ENCODE measurements around the gene DENND4A. TPM values are rescaled to one million over a fixed set of nuclear protein-coding genes. Genes with fewer than 3 reads are reported as not detected.
"Not testable (repeated sequence)": the region's sequence is repeated elsewhere in the genome, so short reads cannot be mapped to it uniquely, and the experiment has no call there.

DENND4A gene
- polyA plus RNA-seq, 2 of the 4 experiments (the other 2 are of a cell fraction): 5.6 to 16.8 TPM

- no peak for FAIRE-seq
- WGBS (ENCODE audit: missing lambda C conversion rate): 79% methylated on average over 5 of the region's 5 CpGs
- Histone ChIP-seq H3K4me3 (no peak overlapping the region), H3K4me2 (no peak overlapping the region), H3K9me3 (no peaks in the 10 kb centered on the region), H3K27ac (no peak overlapping the region), H3K4me1 (peaks cover 6% of the 10 kb centered on the region; the same call in 2 of the 3 replicates)
- POLR2A ChIA-PET: no interaction called here
- no peak for TF ChIP-seq FOXS1 (CRISPR knock-in tag; IDR thresholded peaks at IDR 0.05)
- TF ChIP-seq MAFK (IDR thresholded peaks at IDR 0.05; ENCODE audit: partially characterized antibody): no peak
- TF ChIP-seq, protein P1, sequence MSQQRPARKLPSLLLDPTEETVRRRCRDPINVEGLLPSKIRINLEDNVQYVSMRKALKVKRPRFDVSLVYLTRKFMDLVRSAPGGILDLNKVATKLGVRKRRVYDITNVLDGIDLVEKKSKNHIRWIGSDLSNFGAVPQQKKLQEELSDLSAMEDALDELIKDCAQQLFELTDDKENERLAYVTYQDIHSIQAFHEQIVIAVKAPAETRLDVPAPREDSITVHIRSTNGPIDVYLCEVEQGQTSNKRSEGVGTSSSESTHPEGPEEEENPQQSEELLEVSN (IDR thresholded peaks at IDR 0.05; ENCODE audit: borderline replicate concordance, low read depth): no peak
- TF ChIP-seq NFE2L2 (conservative IDR thresholded peaks at IDR 0.05; ENCODE audit: low read length): no peak
- no peak for TF ChIP-seq RCOR1 (IDR thresholded peaks at IDR 0.05; ENCODE audit: low read depth, low read length)
- TF ChIP-seq, protein P2, sequence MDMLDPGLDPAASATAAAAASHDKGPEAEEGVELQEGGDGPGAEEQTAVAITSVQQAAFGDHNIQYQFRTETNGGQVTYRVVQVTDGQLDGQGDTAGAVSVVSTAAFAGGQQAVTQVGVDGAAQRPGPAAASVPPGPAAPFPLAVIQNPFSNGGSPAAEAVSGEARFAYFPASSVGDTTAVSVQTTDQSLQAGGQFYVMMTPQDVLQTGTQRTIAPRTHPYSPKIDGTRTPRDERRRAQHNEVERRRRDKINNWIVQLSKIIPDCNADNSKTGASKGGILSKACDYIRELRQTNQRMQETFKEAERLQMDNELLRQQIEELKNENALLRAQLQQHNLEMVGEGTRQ (IDR thresholded peaks at IDR 0.05): no peak
- CTCF ChIA-PET: interaction anchor here (0.6 kb wide), 2 partner anchors 428 to 1175 kb away, joined by 3 read pairs; no protein-coding TSS in a partner anchor
- ATAC-seq: no peak
- no peak for DNase-seq (ENCODE audit: low read depth in 1 of 2, low spot score in 1 of 2)
Observed at GRCh38 chr15:65740148-65740547, 51.9 kb downstream of the DENND4A start.

DNA sequence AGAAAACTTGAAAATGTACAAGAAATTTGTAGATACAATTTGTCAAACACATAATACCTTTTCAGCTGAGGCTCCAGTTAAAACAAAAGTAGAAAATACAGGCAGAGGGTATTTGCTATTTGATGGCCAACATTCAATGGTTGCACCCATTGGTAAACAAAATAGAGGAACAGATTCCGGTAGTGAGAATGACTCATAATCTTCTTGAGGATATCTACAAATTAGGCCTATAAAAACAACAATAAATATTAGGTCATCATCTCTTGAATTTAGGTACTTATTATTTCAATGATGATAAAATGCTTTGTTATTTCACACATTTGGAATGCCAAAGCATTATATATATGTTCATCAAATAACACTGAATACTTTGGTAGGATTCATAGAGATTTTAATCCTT, 53.4 kb downstream of the DENND4A start:
- H3K27ac ChIP-seq: no peak overlapping the region
- WGBS (ENCODE audit: missing lambda C conversion rate): 14% methylated on average over 1 of the region's 1 CpG
- no peak for DNase-seq (ENCODE audit: low read depth in 1 of 2, low spot score in 1 of 2)
- H3K4me3 ChIP-seq: no peak overlapping the region
- ChIA-PET CTCF (no interaction called here), POLR2A (interaction anchor here (1.0 kb wide), 1 partner anchor 130 kb away, joined by 3 read pairs; the partner anchor contains the start of gene RAB11A)
- H3K4me1 ChIP-seq: peaks cover 6% of the 10 kb centered on the region; the same call in 2 of the 3 replicates
- peak; percentile 23 for FAIRE-seq
- no peaks in the 10 kb centered on the region for H3K9me3 ChIP-seq
- TF ChIP-seq FOSL2 (IDR thresholded peaks at IDR 0.05): no peak
- TF ChIP-seq FOSL2 (CRISPR knock-in tag; IDR thresholded peaks at IDR 0.05): peak; percentile 36
- TF ChIP-seq JUN (IDR thresholded peaks at IDR 0.05): no peak
- ATAC-seq: no peak
- H3K4me2 ChIP-seq: no peak overlapping the region

DNA sequence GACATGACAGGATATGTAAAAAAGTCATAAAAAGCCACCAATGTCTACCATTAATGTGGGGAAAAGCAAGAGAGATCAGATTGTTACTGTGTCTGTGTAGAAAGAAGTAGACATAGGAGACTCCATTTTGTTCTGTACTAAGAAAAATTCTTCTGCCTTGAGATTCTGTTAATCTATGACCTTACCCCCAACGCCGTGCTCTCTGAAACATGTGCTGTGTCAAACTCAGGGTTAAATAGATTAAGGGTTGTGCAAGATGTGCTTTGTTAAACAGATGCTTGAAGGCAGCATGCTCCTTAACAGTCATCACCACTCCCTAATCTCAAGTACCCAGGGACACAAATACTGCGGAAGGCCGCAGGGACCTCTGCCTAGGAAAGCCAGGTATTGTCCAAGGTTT, 58.5 kb downstream of the DENND4A start:
- WGBS (ENCODE audit: missing lambda C conversion rate): 82% methylated on average over 4 of the region's 4 CpGs
- ATAC-seq; POLR2A ChIA-PET; H3K4me2 ChIP-seq; DNase-seq (ENCODE audit: low read depth in 1 of 2, low spot score in 1 of 2); FAIRE-seq; H3K27ac ChIP-seq; H3K9me3 ChIP-seq; CTCF ChIA-PET; H3K4me3 ChIP-seq: not testable (repeated sequence)
- H3K4me1 ChIP-seq: peaks cover 14% of the 10 kb centered on the region; the same call in 2 of the 3 replicates

GRCh38 chr15:65732698-65733097, 59.4 kb downstream of the DENND4A start:
- 69% methylated on average over 2 of the region's 2 CpGs for whole genome bisulfite sequencing (ENCODE audit: missing lambda C conversion rate)

More at GRCh38 chr15:65732698-65733097, 59.4 kb downstream of the DENND4A start:
- ATAC-seq (no peak), FAIRE-seq (peak; percentile 73), DNase-seq (ENCODE audit: low read depth in 1 of 2, low spot score in 1 of 2) (no peak)
- H3K27ac ChIP-seq: no peak overlapping the region
- ChIA-PET CTCF (no interaction called here), POLR2A (no interaction called here)
- no peak overlapping the region for H3K4me2 ChIP-seq
- no peak overlapping the region for H3K4me3 ChIP-seq
- H3K9me3 ChIP-seq: no peaks in the 10 kb centered on the region
- TF ChIP-seq HDAC2 (IDR thresholded peaks at IDR 0.05) (no peak), NFE2L2 (conservative IDR thresholded peaks at IDR 0.05; ENCODE audit: low read length) (no peak), ZSCAN20 (CRISPR knock-in tag; IDR thresholded peaks at IDR 0.05) (no peak), CBX8 (IDR thresholded peaks at IDR 0.05) (no peak), HOXA7 (CRISPR knock-in tag; IDR thresholded peaks at IDR 0.05) (no peak), CHD4 (IDR thresholded peaks at IDR 0.05; ENCODE audit: borderline replicate concordance) (no peak), NPAS2 (CRISPR knock-in tag; IDR thresholded peaks at IDR 0.05; ENCODE audit: borderline replicate concordance) (no peak), FOSL2 (IDR thresholded peaks at IDR 0.05) (no peak), FOSL2 (CRISPR knock-in tag; IDR thresholded peaks at IDR 0.05) (no peak), CBX2 (IDR thresholded peaks at IDR 0.05; ENCODE audit: borderline replicate concordance, low read depth) (no peak), POLR2A (IDR thresholded peaks at IDR 0.05; ENCODE audit: low read length) (no peak), ESRRA (IDR thresholded peaks at IDR 0.05; ENCODE audit: borderline replicate concordance, low read length) (no peak), FOSB (CRISPR knock-in tag; IDR thresholded peaks at IDR 0.05) (no peak), CHD2 (IDR thresholded peaks at IDR 0.05; ENCODE audit: low read length, partially characterized antibody) (no peak)
- TF ChIP-seq, protein P3, sequence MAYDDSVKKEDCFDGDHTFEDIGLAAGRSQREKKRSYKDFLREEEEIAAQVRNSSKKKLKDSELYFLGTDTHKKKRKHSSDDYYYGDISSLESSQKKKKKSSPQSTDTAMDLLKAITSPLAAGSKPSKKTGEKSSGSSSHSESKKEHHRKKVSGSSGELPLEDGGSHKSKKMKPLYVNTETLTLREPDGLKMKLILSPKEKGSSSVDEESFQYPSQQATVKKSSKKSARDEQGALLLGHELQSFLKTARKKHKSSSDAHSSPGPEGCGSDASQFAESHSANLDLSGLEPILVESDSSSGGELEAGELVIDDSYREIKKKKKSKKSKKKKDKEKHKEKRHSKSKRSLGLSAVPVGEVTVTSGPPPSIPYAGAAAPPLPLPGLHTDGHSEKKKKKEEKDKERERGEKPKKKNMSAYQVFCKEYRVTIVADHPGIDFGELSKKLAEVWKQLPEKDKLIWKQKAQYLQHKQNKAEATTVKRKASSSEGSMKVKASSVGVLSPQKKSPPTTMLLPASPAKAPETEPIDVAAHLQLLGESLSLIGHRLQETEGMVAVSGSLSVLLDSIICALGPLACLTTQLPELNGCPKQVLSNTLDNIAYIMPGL (CRISPR knock-in tag; IDR thresholded peaks at IDR 0.05; ENCODE audit: borderline replicate concordance): no peak
- TF ChIP-seq, protein P4, sequence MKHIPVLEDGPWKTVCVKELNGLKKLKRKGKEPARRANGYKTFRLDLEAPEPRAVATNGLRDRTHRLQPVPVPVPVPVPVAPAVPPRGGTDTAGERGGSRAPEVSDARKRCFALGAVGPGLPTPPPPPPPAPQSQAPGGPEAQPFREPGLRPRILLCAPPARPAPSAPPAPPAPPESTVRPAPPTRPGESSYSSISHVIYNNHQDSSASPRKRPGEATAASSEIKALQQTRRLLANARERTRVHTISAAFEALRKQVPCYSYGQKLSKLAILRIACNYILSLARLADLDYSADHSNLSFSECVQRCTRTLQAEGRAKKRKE (CRISPR knock-in tag; IDR thresholded peaks at IDR 0.05; ENCODE audit: low read depth): no peak
- H3K4me1 ChIP-seq: peaks cover 12% of the 10 kb centered on the region; the same call in 2 of the 3 replicates
